Measurements from ENCODE around the gene XRCC1.

DNA sequence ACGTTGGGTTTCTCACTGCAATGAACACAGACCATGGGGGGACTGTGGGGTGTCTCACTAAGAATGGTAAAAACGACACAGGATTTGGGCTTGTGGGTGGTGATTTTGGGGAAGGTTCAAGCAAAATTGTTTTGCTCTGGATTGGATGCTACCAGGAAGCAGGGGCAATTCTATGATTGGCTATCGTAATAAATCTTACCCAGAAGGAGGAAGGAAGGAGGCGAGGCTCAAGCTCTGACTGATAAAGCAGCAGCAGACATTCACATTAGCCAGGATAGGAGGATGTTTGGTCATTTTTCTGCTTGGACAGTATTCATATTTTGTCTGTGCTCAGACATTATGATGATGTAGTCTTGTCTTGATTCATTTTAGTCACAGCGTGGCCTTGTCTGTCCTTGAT lies 22.5 kb upstream of the XRCC1 start:
- TF ChIP-seq, protein P1, sequence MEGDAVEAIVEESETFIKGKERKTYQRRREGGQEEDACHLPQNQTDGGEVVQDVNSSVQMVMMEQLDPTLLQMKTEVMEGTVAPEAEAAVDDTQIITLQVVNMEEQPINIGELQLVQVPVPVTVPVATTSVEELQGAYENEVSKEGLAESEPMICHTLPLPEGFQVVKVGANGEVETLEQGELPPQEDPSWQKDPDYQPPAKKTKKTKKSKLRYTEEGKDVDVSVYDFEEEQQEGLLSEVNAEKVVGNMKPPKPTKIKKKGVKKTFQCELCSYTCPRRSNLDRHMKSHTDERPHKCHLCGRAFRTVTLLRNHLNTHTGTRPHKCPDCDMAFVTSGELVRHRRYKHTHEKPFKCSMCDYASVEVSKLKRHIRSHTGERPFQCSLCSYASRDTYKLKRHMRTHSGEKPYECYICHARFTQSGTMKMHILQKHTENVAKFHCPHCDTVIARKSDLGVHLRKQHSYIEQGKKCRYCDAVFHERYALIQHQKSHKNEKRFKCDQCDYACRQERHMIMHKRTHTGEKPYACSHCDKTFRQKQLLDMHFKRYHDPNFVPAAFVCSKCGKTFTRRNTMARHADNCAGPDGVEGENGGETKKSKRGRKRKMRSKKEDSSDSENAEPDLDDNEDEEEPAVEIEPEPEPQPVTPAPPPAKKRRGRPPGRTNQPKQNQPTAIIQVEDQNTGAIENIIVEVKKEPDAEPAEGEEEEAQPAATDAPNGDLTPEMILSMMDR (IDR thresholded peaks at IDR 0.05), result no peak
- no peak for TF ChIP-seq ZFX (IDR thresholded peaks at IDR 0.05; ENCODE audit: borderline replicate concordance)

Measured in 22Rv1 (cell line).